ENCODE data around the gene KCNH6.

The KCNH6 gene, protein sequence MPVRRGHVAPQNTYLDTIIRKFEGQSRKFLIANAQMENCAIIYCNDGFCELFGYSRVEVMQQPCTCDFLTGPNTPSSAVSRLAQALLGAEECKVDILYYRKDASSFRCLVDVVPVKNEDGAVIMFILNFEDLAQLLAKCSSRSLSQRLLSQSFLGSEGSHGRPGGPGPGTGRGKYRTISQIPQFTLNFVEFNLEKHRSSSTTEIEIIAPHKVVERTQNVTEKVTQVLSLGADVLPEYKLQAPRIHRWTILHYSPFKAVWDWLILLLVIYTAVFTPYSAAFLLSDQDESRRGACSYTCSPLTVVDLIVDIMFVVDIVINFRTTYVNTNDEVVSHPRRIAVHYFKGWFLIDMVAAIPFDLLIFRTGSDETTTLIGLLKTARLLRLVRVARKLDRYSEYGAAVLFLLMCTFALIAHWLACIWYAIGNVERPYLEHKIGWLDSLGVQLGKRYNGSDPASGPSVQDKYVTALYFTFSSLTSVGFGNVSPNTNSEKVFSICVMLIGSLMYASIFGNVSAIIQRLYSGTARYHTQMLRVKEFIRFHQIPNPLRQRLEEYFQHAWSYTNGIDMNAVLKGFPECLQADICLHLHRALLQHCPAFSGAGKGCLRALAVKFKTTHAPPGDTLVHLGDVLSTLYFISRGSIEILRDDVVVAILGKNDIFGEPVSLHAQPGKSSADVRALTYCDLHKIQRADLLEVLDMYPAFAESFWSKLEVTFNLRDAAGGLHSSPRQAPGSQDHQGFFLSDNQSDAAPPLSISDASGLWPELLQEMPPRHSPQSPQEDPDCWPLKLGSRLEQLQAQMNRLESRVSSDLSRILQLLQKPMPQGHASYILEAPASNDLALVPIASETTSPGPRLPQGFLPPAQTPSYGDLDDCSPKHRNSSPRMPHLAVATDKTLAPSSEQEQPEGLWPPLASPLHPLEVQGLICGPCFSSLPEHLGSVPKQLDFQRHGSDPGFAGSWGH

DNA sequence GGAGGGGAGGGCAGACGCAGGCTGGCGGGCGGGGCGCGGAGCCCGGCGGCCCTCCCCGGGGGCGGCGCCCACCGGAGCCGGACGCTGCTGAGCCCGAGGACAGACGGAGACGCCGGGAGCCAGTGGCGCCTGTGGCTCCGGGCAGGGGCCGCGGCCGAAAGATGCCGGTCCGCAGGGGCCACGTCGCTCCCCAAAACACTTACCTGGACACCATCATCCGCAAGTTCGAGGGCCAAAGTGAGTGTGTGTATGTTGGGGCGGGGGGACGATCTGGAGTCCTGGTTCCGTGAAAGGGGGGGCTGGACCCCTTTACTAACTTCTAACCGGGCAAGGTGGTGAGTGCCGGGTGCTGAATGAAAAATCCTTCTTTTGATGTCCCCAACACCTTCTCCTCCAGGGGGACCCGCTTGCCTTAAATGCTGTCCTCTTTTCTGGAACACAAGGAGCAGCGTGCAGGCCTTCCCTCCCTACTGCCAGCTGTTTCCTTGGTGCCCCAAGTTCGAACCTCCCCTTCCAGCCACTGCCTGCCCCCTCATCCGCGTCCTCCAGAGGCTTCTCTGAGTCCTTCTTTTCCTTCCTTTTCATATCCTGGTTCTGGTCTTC is at the start of gene KCNH6:
KCNH6 (plus strand) TSS at position 106 of the 603 bp plus-strand sequence; CDS start at position 162, 56 bp downstream.
- no peak for DNase-seq (ENCODE audit: low read depth)

DNA sequence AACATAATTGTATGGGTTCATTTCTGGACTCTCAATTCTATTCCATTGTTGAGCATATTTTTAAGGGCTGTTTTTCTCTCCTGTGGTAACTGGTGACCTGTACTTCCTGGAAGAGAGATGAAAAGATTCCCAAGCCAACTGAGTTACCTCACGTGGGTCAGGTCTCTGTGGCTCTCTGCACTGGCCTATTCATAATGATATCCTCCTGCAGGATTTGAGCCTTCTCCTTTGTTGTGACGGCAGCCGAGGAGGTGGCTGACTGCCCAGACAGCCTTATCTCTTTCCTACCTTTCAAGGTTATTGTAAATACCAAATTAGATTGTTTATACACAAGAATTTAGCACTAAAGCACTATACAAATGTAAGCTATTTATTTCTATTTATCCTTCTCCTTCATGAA is 49.0 kb upstream of the KCNH6 start:
- DNase-seq (ENCODE audit: low read depth) = no peak

DNA sequence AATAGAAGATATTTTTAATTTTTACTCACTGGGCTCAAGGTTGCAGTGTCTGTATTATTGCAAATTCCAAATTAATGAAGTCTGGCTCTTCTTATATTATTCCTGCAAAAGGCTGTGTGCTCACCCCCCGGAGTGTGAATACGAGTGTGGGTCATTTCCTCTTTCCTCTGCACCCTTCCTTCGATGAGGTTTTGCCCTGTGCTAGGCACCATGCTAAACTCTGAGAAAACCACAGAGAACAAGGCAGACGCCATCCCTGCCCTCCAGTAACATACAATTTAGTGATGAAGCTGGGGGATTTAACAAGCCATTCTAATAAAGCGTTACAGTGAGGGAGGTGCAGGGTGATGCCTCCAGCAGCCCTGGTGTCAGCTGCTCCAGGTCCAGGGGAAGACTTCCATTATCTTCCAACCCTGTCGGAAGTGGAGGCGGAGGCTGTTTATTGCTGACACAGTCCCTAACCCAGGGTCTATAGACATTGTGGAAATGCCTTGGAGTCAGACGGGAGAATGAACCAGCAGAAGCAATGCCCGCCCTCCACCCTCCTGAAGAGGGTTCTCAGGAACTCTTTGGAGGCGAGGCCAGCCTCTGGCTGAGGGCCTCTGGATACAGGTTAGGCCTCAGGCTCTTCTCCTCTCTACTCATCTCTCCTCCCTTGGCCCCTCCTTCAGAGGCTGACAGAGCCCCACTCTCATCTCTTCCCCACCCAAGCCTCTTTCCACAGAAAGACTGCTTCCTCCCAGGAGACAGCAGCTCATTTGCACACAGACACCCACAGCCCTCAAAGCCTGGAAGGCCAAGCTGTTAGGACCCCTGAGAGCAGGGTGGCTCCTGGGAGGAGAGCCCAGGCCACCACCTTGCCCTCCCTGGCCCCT is 48.3 kb upstream of the KCNH6 start:
- no peak for DNase-seq (ENCODE audit: low read depth)

DNA sequence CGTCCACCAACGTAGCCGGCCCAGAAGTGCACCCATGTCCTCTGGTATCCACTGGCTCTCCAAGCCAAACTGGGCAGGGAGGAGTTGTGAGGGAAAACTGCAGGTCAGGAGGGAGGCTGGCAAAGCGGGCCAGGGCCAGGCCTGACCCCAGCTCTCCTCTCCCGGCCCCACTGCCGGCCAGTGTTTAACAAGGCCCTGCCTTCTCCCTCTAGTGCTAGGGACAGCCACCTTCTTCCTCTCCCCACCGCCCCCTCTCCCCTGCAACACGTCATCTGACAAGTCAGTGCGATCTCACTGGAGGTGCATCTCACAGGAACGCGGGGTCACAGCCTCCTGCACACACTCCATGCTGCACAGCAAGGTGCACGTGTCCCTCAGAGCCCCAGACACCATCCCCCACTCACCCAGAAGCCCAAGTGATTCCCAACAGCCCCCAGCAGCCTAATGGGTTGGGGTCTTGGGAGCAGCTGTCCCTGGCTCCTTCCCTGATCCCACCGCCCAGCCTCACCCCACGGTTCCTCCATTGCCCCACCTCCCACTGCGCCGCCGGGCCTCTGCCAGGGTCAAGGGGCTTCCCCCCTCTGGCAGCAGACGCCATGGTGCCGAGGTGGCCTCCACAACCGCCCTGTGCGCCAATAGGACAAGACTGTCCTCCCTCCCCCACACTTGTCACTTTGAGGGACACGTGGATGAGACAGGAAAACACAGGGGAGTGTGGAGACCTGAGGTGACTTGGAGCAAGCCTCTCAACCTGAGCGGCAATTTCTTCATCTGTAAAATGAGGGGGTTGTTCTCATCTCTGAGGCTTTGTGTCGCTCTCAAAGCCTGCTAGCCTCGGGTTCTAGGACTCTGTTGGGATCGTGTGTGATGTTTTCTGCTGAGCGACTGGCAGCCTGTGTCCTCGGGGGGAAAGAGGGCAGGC is 47.4 kb upstream of the KCNH6 start:
- no peak for DNase-seq (ENCODE audit: low read depth)

DNA sequence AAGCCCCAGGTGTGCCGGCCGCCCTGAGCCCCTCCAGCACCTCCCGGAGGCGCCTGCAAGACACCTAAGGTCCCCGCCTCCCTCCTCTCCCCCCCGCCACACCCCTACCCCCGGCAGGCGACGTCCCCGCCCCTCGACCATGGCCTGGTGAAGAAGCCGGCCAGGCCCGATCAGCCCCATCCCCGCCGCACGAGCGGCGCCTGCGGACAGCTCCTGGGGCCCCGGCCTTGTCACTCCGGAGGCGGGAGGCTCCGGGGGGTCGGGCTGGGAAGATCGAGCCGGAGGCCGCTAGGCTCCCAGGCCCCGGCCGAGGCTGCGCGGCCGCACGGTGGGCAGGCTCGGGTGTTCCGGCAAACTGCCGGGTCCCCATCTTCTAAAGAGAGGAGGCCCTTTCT is 46.7 kb upstream of the KCNH6 start:
- no peak for DNase-seq (ENCODE audit: low read depth)

DNA sequence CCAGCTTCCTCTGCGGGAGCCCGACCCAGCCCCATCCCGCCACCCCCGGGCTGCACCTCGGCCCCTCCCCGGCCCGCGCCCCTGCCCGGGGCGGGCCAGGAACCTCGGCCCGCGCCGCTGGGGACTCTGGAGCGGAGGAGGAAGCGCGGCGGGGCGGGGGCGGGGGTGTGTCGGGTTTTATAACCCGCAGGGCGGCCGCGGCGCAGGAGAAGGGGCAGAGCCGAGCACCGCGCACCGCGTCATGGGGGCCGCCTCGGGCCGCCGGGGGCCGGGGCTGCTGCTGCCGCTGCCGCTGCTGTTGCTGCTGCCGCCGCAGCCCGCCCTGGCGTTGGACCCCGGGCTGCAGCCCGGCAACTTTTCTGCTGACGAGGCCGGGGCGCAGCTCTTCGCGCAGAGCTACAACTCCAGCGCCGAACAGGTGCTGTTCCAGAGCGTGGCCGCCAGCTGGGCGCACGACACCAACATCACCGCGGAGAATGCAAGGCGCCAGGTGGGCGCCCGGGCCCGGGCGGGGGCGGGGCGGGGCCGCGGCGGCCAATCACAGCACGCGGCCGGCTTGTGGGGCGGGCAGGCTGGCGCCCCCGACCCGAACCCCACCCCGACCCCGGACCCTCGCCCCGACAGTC is 46.2 kb upstream of the KCNH6 start, which contains the start of gene ACE:
ACE (plus strand) TSS at position 208 of the 626 bp plus-strand sequence; CDS start at position 242, 34 bp downstream.
- DNase-seq (ENCODE audit: low read depth) = peak; percentile 12

DNA sequence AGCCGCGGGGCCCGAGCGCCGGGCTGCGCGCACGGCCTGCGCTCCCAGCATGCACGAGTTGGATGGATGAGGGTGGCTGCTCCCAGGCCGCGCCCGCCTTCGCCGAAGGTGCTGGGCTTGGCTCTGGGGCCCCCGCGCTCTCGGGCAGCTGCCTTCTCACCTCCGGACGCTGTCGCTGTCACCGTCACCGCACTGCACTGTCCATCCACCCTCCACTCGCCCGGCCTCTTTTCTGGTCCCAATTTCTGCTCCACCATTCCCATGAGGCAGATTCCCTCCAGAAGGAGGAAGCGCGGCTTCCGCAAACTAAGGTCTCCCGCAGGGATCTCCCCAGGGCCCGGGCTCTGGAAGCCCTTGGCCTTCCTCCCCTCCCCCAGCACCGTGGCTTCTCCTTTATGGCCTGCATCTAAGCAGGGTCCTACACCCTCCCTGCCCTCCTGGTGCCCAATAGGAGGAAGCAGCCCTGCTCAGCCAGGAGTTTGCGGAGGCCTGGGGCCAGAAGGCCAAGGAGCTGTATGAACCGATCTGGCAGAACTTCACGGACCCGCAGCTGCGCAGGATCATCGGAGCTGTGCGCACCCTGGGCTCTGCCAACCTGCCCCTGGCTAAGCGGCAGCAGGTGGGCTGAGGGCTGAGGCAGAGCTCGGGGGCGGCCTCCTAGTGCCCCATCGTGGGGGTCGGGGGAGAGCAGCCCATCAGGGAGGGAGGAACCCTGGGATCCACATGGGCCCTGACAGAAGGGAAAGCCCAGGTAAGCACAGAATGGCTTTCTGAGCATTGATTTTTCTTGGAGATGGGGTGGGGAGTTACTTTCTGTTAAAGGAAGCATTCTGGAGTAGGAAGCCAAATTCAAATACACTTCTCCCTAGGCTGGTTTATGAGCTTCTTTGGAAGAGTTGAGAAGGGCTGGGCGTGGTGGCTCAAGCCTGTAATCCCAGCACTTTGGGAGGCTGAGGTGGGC is 45.4 kb upstream of the KCNH6 start:
- DNase-seq (ENCODE audit: low read depth) = no peak

DNA sequence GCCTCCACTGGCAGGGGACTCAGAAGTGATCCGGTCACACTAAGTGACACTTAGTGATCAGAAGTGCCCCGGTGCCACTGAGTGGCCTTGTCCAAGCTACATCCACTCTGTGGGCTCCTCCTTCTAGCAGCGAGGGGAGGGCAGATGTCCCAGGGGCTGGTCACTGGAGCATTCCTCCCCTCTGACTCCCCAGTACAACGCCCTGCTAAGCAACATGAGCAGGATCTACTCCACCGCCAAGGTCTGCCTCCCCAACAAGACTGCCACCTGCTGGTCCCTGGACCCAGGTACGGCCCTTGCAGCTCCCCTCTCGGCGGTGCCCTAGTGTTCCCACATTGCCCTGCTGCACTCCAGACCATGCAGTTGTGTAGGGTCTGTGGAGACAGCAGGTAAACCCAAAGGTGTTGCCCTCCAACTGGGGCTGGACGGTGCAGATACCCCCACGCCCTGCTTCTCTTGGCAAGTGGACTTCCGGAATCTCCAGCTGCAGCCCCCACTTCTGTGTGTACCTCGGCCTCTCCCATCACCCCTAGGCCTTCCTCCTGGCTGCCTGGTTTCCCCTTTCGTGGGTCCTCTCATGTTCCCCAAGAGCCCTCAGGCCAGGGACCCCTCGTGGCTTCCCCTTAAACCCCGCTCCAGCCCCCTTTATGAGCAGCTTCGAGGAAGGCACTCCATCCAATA is 44.2 kb upstream of the KCNH6 start:
- peak; percentile 62 for DNase-seq (ENCODE audit: low read depth)

DNA sequence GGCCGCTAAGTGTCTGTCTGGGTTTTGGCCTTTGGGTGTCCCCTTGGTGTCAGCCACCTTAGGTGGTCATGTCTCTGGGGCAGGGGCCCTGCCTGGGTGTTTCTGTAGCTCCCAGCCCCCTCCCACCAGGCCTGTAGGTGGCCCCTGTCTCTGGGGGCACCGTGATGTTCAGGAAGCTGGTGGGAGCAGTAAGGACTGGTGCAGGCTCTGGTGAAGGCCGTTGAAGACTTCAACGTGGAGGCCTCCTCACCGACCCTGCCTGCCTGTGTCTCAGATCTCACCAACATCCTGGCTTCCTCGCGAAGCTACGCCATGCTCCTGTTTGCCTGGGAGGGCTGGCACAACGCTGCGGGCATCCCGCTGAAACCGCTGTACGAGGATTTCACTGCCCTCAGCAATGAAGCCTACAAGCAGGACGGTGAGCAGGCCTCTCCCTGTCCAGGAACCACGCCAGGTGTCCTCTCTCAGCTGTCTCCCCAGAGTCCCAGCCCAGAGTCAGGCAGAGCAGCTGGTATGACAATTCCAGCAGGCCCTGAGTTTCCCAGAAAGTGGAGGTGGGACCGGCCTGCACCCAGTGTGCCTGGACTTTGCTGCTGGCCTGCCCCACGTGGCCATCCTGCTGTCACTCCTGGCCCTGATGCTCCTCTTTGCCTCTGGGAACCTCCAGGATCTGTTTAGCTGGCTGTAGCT is 43.5 kb upstream of the KCNH6 start:
- DNase-seq (ENCODE audit: low read depth) = no peak

DNA sequence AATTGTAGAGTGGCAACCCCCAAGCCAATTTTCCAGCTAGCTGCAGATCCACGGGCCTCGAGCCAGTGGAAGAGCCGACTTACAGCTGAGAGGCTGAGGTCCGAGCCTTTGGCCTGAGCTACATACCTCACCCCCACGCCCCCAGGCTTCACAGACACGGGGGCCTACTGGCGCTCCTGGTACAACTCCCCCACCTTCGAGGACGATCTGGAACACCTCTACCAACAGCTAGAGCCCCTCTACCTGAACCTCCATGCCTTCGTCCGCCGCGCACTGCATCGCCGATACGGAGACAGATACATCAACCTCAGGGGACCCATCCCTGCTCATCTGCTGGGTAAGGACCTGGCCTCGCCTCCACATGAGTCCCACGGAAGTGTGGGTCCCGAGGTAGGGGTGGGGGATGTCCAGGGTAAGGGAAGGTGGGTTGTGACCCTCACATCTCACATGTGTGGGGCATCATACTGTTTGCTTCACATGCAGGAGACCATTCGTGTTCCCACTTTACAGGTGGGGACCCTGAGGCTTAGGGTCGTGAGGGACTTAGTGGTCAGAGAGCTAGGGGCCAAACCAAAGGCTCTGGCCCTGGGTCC is 42.9 kb upstream of the KCNH6 start:
- no peak for DNase-seq (ENCODE audit: low read depth)

DNA sequence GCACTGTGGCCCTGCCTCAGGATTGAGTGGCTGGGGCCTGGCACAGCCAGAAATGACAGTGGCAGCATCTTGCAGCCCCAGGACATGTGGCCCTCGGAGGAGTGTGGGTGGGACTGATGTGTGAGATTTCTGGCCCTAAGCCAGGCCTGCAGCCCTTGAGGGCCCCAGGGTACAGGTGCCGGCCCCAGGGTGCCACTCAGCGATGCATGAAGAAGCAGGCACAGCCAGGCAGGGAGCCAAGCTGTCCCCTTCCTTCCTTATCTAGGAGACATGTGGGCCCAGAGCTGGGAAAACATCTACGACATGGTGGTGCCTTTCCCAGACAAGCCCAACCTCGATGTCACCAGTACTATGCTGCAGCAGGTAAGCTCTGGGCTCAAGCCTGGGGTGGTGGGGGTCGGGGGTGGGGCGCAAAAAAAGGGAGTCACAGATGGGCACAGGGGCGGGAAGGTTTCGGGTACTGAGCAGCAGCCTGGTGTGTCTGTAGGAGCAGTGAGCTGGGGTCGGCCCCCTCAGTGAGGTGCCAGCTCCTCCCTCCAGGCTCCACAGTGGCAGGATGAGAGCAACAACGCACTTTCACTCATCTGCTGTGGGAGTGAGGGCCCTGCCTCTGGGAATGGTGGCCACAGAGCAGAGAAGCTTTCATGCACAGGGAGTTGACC is 42.2 kb upstream of the KCNH6 start:
- no peak for DNase-seq (ENCODE audit: low read depth)

DNA sequence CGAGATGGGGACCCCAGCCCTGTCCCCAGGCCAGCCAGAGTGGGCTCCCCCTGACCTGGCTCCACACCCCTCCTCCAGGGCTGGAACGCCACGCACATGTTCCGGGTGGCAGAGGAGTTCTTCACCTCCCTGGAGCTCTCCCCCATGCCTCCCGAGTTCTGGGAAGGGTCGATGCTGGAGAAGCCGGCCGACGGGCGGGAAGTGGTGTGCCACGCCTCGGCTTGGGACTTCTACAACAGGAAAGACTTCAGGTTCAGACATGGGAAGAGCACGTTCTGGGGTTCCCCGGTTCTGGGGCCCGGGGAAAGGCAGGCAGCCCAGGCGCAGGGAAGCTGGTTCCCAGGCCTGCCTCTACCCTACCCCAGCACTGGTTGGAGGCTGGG is 41.7 kb upstream of the KCNH6 start:
- DNase-seq (ENCODE audit: low read depth) = no peak

DNA sequence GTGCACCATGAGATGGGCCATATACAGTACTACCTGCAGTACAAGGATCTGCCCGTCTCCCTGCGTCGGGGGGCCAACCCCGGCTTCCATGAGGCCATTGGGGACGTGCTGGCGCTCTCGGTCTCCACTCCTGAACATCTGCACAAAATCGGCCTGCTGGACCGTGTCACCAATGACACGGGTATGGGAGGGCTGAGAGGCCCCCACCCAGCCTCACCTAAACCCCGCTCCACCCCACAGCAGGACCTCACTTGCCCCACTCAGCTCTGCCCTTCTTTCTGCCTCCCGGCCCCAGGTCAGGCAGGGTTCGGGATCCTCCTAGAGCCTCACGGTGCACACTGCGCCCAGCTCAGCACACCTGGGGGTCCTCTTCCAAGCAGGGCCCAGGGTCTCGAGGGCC is 40.6 kb upstream of the KCNH6 start:
- no peak for DNase-seq (ENCODE audit: low read depth)

DNA sequence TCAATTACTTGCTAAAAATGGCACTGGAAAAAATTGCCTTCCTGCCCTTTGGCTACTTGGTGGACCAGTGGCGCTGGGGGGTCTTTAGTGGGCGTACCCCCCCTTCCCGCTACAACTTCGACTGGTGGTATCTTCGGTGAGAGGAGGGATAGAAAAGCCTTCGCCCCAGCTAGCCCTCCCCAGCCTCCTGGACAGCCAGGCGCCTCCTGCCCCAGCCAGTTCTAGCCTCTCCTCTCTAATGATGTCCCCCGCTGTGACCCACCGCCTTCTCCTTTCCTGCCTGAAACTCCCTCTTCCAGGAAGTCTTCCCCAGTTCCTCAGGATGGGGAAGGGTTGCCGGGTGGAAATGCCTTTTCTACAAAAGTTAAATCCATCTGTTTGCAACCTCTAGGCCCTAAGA is 40.1 kb upstream of the KCNH6 start:
- DNase-seq (ENCODE audit: low read depth) = no peak

DNA sequence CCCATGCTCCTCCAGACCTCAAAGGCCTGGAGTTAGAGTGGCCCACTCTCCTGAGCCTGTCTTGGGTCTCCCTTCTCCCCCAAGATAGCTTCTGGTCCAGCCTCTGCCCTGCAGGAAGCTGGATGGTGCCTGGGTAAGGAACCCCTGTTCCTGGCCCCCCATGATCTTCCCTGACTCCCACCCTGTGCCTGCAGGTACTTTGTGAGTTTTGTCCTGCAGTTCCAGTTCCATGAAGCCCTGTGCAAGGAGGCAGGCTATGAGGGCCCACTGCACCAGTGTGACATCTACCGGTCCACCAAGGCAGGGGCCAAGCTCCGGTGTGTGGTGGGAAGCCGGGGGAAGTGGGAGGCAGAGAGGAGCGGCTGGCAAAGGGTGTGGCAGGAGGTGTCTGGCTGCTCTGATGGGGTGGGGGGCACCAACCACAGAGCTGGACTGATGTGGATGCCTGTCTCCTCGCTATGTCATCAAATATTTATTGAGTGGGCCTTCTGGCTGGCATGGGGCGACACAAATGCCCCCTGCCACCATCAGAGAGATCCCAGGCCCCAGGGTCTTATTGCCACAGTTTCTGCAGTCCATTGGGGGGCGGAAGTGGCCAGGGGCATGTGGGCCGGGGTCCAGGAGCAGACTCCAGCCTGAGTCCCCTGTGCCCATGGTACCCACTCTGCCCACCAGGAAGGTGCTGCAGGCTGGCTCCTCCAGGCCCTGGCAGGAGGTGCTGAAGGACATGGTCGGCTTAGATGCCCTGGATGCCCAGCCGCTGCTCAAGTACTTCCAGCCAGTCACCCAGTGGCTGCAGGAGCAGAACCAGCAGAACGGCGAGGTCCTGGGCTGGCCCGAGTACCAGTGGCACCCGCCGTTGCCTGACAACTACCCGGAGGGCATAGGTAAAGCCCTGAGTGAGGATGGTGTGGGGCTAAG is 39.2 kb upstream of the KCNH6 start:
- no peak for DNase-seq (ENCODE audit: low read depth)

All from activated T-cell treated with anti-CD3 and anti-CD28 coated beads for 1 hour (primary cell).